Stimulated activated naive CD4-positive, alpha-beta T cell treated with Interleukin-2 at 50 U/mL for 16 hours (primary cell): ENCODE results near the gene ANKS3.

Source experiments
- DNase-seq: peaks from one replicate; lab custom pipeline; 2025; lab: John Stamatoyannopoulos, UW

Gene ANKS3

GRCh38 chr16:4646773-4647643 is 87.1 kb downstream of the ANKS3 start:
- DNase-seq: no peak
